ENCODE measurements around the gene MRPS12.

Gene MRPS12

DNA sequence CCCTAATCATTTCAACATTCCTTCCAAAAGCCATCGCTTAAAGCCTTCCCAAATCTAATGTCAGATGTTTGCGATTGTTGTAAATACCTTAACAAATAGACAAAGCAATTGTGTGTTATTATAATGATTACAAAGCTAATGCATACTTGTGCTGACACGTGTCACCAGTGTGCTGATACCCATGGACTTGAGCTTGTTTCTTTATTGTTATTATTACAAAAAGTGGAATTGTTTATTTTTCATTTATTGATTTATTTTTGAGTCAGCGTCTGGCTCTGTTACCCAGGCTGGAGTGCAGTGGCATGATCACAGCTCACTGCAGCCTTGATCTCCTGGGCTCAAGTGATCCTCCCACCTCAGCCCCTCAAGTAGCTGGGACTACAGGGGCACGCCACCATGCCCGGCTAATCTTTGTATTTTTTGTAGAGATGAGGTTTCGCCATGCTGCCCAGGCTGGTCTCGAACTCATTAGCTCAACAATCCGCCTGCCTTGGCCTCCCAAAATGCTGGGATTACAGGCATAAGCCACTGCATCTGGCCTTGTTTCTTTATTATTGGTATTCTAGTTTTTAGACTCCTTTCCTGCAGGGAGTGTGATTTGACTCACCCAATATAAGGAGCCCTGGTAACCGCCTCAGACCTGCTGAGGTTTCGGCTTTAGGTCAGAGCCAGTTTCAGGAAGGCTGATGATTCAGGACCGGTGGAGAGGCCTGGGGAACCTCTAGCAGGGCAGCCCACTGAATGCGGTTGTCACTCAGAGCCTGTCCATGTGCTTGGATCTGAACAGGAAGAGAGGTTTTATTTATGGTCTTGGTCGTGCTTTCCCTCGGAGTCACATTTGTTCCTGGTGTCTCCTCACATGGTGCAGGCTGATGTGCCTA is 46.9 kb downstream of the MRPS12 start:
- no peak for DNase-seq

DNA sequence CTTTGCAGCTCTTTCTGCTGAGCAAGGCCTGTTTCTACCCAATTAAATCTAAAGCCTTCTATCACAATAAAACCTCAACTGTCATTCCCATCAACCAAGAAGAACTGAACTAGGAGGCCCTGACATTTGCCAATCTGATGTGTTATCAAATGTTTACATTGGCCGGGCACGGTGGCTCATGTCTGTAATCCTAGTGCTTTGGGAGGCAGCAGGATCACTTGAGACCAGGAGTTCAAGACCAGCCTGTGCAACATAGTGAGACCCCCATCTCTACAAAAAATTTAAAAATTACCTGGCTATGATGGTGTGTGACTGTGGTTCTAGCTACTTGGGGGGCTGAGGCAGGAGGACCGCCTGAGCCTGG is 47.6 kb downstream of the MRPS12 start:
- DNase-seq = no peak

DNA sequence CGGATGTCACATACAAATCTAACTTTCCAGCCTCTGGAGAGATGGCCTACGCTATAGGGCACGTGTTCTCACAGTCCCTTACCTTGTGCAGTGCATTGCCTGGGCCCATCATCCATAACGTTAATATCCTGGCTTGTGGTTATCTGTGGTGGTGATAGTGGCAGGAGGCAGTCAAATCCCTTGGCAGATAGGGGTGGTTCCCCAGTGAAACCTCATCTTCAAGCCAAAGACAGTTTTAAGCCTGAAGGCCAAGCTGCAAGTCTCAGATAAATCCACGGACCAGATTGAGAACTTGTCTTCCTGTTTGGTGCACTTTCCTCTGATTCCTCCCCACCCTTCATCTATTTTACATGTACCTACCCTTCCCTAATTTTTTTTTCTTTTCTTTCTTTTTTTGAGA is 49.1 kb downstream of the MRPS12 start:
- DNase-seq = no peak

DNA sequence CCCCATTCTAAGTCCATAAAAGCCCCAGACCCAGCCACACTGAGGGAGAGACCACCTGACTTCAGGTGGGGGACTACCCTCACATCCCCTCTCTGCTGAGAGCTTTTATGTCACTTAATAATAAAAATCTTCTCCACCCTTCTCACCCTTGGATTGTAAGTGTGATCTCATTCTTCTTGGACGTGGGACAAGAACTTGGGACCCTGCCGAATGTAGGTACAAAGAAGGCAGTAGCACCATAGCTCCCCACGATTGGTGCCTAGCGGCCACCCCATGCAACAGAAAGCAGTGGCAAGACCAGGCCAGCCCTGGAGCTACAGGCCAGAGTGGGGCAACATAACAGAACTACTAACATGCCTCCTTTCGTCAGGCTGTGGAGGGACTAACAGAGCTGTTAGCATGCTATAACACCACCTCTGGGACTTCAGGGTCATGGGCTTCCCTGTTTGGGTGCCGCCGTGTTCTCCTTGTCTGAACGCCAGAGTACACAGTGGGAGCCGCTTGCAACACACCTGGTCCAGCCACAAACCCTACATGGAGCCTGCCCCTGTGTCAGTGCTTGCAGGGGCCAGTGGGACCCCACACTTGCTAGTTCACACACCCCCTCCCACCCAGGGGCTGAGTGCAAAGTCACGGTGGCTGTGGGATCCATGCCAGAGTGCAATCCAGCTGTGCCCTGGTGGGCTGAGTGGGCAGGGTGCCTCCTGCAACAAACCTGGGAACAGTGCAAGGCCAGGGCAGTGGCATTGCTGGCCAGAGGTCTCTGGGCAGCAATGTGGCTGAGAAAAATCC is 50.0 kb downstream of the MRPS12 start:
- DNase-seq = no peak

All from activated CD4-positive, alpha-beta T cell treated with anti-CD3 and anti-CD28 coated beads for 1 hour (primary cell).